HepG2 (cell line): ENCODE measurements around the gene ZDHHC8. TPM values are rescaled to one million over a fixed set of nuclear protein-coding genes. Genes with fewer than 3 reads are reported as not detected.

Experiments used
- ADNP ChIP-seq: sonication (generic); formaldehyde crosslinking; IDR thresholded peaks from 2 replicates; pipeline ENCODE4 v1.4.0; 2020; ENCODE audit warnings: missing genetic modification reagents
- GATA4 ChIP-seq: sonication (generic); IDR thresholded peaks from 2 replicates; pipeline ENCODE4 v1.6.1; 2016; ENCODE audit warnings: antibody characterized with exemption, low read depth, borderline replicate concordance
- GFI1 ChIP-seq: sonication (generic); formaldehyde crosslinking; IDR thresholded peaks from 2 replicates; pipeline ENCODE4 v1.5.0; 2020; ENCODE audit warnings: missing genetic modification reagents, mild to moderate bottlenecking, borderline replicate concordance
- NR2F6 ChIP-seq, 2 experiments: IDR thresholded peaks; 2 replicates each; pipeline ENCODE4 v1.6.1; 2016; ENCODE audit warnings: antibody characterized with exemption in 1 of 2, mild to moderate bottlenecking in 1 of 2
- SRSF1 ChIP-seq: fragments of 200-400 bp; formaldehyde crosslinking; optimal IDR thresholded peaks from 2 replicates; pipeline ENCODE3; 2017; ENCODE audit warnings: mild to moderate bottlenecking, low read depth, low read length, moderate library complexity
- ZNF317 ChIP-seq: sonication (generic); formaldehyde crosslinking; IDR thresholded peaks from 2 replicates; pipeline ENCODE4 v1.5.0; 2020; ENCODE audit warnings: mild to moderate bottlenecking, missing genetic modification reagents
- ZNF383 ChIP-seq: sonication (generic); formaldehyde crosslinking; IDR thresholded peaks from 2 replicates; pipeline ENCODE4 v1.4.0; 2020; ENCODE audit warnings: missing genetic modification reagents, mild to moderate bottlenecking, borderline replicate concordance
- ZNF446 ChIP-seq: sonication (generic); formaldehyde crosslinking; IDR thresholded peaks from 2 replicates; pipeline ENCODE4 v1.5.0; 2020; ENCODE audit warnings: mild to moderate bottlenecking, missing genetic modification reagents
- ZNF879 ChIP-seq: sonication (generic); formaldehyde crosslinking; IDR thresholded peaks from 2 replicates; pipeline ENCODE4 v1.8.1; 2023; ENCODE audit warnings: missing genetic modification reagents
- ZNF883 ChIP-seq: sonication (generic); formaldehyde crosslinking; IDR thresholded peaks from 2 replicates; pipeline ENCODE4 v1.5.1; 2020; ENCODE audit warnings: mild to moderate bottlenecking, missing genetic modification reagents; ENCODE audit errors: not compliant biosample characterization
- polyA plus RNA-seq, 8 experiments: library from polyadenylated mRNA; depleted of rRNA in 3 of 8; stranded (reverse) in 7 of 8; unstranded in 1 of 8; fragments of >200 nt; fragmentation: Illumina TruSeq in 4 of 8; extraction: Trizol in 4 of 8; gene quantifications; 2 replicates each; pipeline versions ENCODE4 v1.2.1 to v1.2.3, GENCODE V29; 2011 to 2016; ENCODE audit warnings: low read depth in 4 of 8, missing spikeins in 1 of 8, mixed read lengths in 1 of 8; ENCODE audit not compliant: insufficient read depth in 1 of 8
- total RNA-seq, 5 experiments: library from RNA; depleted of rRNA; stranded (reverse); fragments of >200 nt; fragmentation: Illumina TruSeq; extraction: Trizol; gene quantifications; 2 replicates each; pipeline ENCODE4 v1.2.3, GENCODE V29; 2016; ENCODE audit warnings: low read depth in 1 of 5
- TF ChIP-seq, protein P1 (sequence below): sonication (generic); formaldehyde crosslinking; IDR thresholded peaks from 2 replicates; pipeline ENCODE4 v1.4.0; 2020; ENCODE audit warnings: missing genetic modification reagents
- TF ChIP-seq, protein P2 (sequence below): sonication (generic); formaldehyde crosslinking; IDR thresholded peaks from 2 replicates; pipeline ENCODE4 v1.5.1; 2020; ENCODE audit warnings: mild to moderate bottlenecking, missing genetic modification reagents, borderline replicate concordance
- TF ChIP-seq, protein P3 (sequence below): sonication (generic); formaldehyde crosslinking; conservative IDR thresholded peaks from 2 replicates; pipeline ENCODE4 v1.8.0; 2022; ENCODE audit warnings: low read depth, missing genetic modification reagents

Gene ZDHHC8
- total and polyA plus RNA-seq, 2 of the 13 experiments (the other 11 are each of a cell fraction or from before 2014, with no cell fraction given), result 7.5 to 21.3 TPM

DNA sequence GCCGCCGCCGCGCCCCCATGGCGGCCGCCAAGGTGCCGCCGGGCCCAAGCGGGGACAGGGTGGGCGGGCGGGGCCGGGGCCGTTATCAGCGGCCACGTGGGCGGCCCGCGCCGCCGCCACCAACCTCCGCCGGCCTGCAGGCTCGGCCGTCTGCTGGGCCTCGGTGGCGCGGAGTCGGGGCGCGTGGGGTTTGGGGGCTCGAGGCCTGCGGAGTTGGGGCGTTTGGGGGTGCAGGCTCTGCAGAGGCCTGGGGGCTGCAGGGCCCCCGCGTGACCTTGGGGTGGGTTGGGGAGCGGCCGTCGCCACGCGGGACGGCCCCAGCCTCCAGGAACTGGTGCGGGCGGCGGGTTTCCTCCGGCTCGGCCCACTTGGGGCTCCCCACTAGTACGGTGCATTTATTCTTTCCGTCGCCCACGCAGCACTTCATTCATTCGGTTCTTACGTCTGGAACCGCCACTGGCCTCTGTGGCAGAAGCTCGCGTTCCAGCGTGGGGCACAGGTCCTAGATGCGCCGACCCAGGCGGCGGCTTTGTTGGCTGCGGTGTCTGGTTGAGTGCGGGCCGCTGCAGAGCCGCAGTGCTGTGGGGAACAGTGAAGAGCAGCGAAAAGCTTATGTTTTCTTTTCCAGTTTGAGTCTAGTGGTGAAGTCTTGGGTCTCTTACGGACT lies 13.8 kb upstream of the ZDHHC8 start (continued):
- TF ChIP-seq SRSF1, result no peak
- TF ChIP-seq GFI1 (CRISPR knock-in tag), result 0 out of 2 replicates have a peak, but pooled peaks have one; percentile 42
- no peak for TF ChIP-seq ZNF879
- TF ChIP-seq, protein P1, sequence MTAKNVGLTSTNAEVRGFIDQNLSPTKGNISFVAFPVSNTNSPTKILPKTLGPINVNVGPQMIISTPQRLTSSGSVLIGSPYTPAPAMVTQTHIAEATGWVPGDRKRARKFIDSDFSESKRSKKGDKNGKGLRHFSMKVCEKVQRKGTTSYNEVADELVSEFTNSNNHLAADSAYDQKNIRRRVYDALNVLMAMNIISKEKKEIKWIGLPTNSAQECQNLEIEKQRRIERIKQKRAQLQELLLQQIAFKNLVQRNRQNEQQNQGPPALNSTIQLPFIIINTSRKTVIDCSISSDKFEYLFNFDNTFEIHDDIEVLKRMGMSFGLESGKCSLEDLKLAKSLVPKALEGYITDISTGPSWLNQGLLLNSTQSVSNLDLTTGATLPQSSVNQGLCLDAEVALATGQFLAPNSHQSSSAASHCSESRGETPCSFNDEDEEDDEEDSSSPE, result 0 out of 2 replicates have a peak, but pooled peaks have one; percentile 20
- TF ChIP-seq GATA4, result no peak
- TF ChIP-seq ADNP (CRISPR knock-in tag), result no peak
- no peak for TF ChIP-seq ZNF317 (CRISPR knock-in tag)
- TF ChIP-seq ZNF446, result no peak
- TF ChIP-seq NR2F6 (IDR thresholded peaks at IDR 0.05), result no peak
- no peak for TF ChIP-seq NR2F6 (CRISPR knock-in tag; IDR thresholded peaks at IDR 0.05)
- TF ChIP-seq ZNF383 (CRISPR knock-in tag), result no peak
- peak; percentile 21 for TF ChIP-seq ZNF883 (CRISPR knock-in tag)
- TF ChIP-seq, protein P2, sequence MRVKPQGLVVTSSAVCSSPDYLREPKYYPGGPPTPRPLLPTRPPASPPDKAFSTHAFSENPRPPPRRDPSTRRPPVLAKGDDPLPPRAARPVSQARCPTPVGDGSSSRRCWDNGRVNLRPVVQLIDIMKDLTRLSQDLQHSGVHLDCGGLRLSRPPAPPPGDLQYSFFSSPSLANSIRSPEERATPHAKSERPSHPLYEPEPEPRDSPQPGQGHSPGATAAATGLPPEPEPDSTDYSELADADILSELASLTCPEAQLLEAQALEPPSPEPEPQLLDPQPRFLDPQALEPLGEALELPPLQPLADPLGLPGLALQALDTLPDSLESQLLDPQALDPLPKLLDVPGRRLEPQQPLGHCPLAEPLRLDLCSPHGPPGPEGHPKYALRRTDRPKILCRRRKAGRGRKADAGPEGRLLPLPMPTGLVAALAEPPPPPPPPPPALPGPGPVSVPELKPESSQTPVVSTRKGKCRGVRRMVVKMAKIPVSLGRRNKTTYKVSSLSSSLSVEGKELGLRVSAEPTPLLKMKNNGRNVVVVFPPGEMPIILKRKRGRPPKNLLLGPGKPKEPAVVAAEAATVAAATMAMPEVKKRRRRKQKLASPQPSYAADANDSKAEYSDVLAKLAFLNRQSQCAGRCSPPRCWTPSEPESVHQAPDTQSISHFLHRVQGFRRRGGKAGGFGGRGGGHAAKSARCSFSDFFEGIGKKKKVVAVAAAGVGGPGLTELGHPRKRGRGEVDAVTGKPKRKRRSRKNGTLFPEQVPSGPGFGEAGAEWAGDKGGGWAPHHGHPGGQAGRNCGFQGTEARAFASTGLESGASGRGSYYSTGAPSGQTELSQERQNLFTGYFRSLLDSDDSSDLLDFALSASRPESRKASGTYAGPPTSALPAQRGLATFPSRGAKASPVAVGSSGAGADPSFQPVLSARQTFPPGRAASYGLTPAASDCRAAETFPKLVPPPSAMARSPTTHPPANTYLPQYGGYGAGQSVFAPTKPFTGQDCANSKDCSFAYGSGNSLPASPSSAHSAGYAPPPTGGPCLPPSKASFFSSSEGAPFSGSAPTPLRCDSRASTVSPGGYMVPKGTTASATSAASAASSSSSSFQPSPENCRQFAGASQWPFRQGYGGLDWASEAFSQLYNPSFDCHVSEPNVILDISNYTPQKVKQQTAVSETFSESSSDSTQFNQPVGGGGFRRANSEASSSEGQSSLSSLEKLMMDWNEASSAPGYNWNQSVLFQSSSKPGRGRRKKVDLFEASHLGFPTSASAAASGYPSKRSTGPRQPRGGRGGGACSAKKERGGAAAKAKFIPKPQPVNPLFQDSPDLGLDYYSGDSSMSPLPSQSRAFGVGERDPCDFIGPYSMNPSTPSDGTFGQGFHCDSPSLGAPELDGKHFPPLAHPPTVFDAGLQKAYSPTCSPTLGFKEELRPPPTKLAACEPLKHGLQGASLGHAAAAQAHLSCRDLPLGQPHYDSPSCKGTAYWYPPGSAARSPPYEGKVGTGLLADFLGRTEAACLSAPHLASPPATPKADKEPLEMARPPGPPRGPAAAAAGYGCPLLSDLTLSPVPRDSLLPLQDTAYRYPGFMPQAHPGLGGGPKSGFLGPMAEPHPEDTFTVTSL (CRISPR knock-in tag), result no peak
- TF ChIP-seq, protein P3, sequence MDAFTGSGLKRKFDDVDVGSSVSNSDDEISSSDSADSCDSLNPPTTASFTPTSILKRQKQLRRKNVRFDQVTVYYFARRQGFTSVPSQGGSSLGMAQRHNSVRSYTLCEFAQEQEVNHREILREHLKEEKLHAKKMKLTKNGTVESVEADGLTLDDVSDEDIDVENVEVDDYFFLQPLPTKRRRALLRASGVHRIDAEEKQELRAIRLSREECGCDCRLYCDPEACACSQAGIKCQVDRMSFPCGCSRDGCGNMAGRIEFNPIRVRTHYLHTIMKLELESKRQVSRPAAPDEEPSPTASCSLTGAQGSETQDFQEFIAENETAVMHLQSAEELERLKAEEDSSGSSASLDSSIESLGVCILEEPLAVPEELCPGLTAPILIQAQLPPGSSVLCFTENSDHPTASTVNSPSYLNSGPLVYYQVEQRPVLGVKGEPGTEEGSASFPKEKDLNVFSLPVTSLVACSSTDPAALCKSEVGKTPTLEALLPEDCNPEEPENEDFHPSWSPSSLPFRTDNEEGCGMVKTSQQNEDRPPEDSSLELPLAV (CRISPR knock-in tag), result no peak
